OCI-LY1 (cell line): ENCODE measurements around the gene KCNN3.

Source experiments
- EZH2 ChIP-seq: fragments of 200-600 bp; sonication (generic), shearing (Covaris generic); IDR thresholded peaks from 2 replicates; pipeline ENCODE4 v1.8.0; 2017; ENCODE audit warnings: borderline replicate concordance, mixed run types, mild to moderate bottlenecking, antibody characterized with exemption, low read length, moderate library complexity, mixed read lengths
- TF ChIP-seq, protein P1 (sequence below): fragments of 200-600 bp; sonication (generic), shearing (Covaris generic); IDR thresholded peaks from 2 replicates; pipeline ENCODE4 v1.5.1; 2017; ENCODE audit warnings: mild to moderate bottlenecking, antibody characterized with exemption, low read length, moderate library complexity, mixed read lengths

GRCh38 chr1:154664331-154665002 is 205.6 kb downstream of the KCNN3 start:
- TF ChIP-seq, protein P1, sequence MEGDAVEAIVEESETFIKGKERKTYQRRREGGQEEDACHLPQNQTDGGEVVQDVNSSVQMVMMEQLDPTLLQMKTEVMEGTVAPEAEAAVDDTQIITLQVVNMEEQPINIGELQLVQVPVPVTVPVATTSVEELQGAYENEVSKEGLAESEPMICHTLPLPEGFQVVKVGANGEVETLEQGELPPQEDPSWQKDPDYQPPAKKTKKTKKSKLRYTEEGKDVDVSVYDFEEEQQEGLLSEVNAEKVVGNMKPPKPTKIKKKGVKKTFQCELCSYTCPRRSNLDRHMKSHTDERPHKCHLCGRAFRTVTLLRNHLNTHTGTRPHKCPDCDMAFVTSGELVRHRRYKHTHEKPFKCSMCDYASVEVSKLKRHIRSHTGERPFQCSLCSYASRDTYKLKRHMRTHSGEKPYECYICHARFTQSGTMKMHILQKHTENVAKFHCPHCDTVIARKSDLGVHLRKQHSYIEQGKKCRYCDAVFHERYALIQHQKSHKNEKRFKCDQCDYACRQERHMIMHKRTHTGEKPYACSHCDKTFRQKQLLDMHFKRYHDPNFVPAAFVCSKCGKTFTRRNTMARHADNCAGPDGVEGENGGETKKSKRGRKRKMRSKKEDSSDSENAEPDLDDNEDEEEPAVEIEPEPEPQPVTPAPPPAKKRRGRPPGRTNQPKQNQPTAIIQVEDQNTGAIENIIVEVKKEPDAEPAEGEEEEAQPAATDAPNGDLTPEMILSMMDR = no peak
- no peak for TF ChIP-seq EZH2
